Naive thymus-derived CD4-positive, alpha-beta T cell (primary cell): ENCODE data around the gene GPRASP1. TPM values are rescaled to one million over a fixed set of nuclear protein-coding genes. Genes with fewer than 3 reads are reported as not detected.
A peak's percentile ranks its signal among the peaks of the same experiment; 100 is the strongest.

Source experiments
- ATAC-seq: fragments of 150-1000 bp; cut with Tn5 transposase; 2 replicates; pipeline ENCODE4 v1.10.0; 2021; ENCODE audit warnings: mild to moderate bottlenecking, moderate library complexity
- CTCF ChIA-PET: fragments of 350-600 bp; sonication (Branson Sonifier 250); formaldehyde crosslinking; loops from one replicate; lab custom pipeline; 2021; ENCODE audit warnings: antibody characterized with exemption; lab: Charles Lee
- POLR2A ChIA-PET: fragments of 350-600 bp; sonication (Branson Sonifier 250); formaldehyde crosslinking; loops from one replicate; lab custom pipeline; 2021; ENCODE audit warnings: antibody characterized with exemption, inconsistent platforms; lab: Charles Lee
- DNase-seq, 9 donors: peaks; one replicate each; pipeline versions ENCODE4 v3.0.0 to v3.0.0-alpha.2; 2020 to 2022; ENCODE audit warnings: mixed read lengths in 1 of 9
- H3K27ac ChIP-seq: one replicate; pipeline ENCODE4 v1.7.0; 2013; ENCODE audit warnings: mild to moderate bottlenecking, low read depth, low read length, moderate library complexity
- H3K27me3 ChIP-seq, 2 donors: one replicate each; pipeline ENCODE4 v1.7.0; 2013; ENCODE audit warnings: low read length in 2 of 2, mild to moderate bottlenecking in 2 of 2, moderate library complexity in 2 of 2; ENCODE audit not compliant: control insufficient read depth in 2 of 2, insufficient read depth in 2 of 2
- H3K36me3 ChIP-seq, 3 experiments: 1 replicate in 2 of 3; 2 replicates in 1 of 3; pipeline ENCODE4 v1.7.0; 2013; ENCODE audit warnings: low read length in 3 of 3, mild to moderate bottlenecking in 3 of 3, moderate library complexity in 1 of 3; ENCODE audit not compliant: insufficient read depth in 3 of 3, control insufficient read depth in 2 of 3
- H3K4me1 ChIP-seq, 2 donors: one replicate each; pipeline ENCODE4 v1.7.0; 2013; ENCODE audit warnings: low read length in 2 of 2, mild to moderate bottlenecking in 2 of 2, moderate library complexity in 1 of 2; ENCODE audit not compliant: control insufficient read depth in 2 of 2, insufficient read depth in 2 of 2
- H3K4me3 ChIP-seq: 2 replicates; pipeline ENCODE4 v1.7.0; 2013; ENCODE audit warnings: mild to moderate bottlenecking, low read length
- H3K9me3 ChIP-seq, 3 experiments: 1 replicate in 2 of 3; 2 replicates in 1 of 3; pipeline ENCODE4 v1.7.0; 2013; ENCODE audit warnings: low read length in 3 of 3; ENCODE audit not compliant: control insufficient read depth in 2 of 3
- H3K27ac Mint-ChIP-seq, 9 donors: one replicate each; pipeline ENCODE4 v1.8.0; 2020 to 2022; ENCODE audit warnings: mixed read lengths in 9 of 9, mild to moderate bottlenecking in 8 of 9, moderate library complexity in 5 of 9, inconsistent platforms in 2 of 9
- H3K27me3 Mint-ChIP-seq, 5 donors: one replicate each; pipeline ENCODE4 v1.8.0; 2021 to 2022; ENCODE audit warnings: mixed read lengths in 5 of 5, mild to moderate bottlenecking in 1 of 5
- H3K36me3 Mint-ChIP-seq, 5 donors: one replicate each; pipeline ENCODE4 v1.8.0; 2020 to 2022; ENCODE audit warnings: mixed read lengths in 5 of 5, mild to moderate bottlenecking in 3 of 5, inconsistent platforms in 1 of 5
- H3K4me1 Mint-ChIP-seq, 7 donors: one replicate each; pipeline ENCODE4 v1.8.0; 2020 to 2022; ENCODE audit warnings: mixed read lengths in 7 of 7, mild to moderate bottlenecking in 3 of 7, inconsistent platforms in 1 of 7
- H3K4me3 Mint-ChIP-seq, 10 donors: one replicate each; pipeline ENCODE4 v1.8.0; 2020 to 2022; ENCODE audit warnings: mild to moderate bottlenecking in 10 of 10, mixed read lengths in 10 of 10, moderate library complexity in 6 of 10, inconsistent platforms in 2 of 10
- H3K9me3 Mint-ChIP-seq, 11 donors: one replicate each; pipeline ENCODE4 v1.8.0; 2020 to 2022; ENCODE audit warnings: mixed read lengths in 11 of 11, mild to moderate bottlenecking in 4 of 11, inconsistent platforms in 1 of 11, moderate library complexity in 1 of 11
- intact Hi-C, 2 donors: fragments of 100-400 bp; cut with micrococcal nuclease; formaldehyde crosslinking; loops; one replicate each; pipeline ENCODE4 v1.15.1; 2023
- polyA plus RNA-seq, 2 donors: library from polyadenylated mRNA; unstranded; fragments of 300-500 nt; fragmentation: Illumina TruSeq; gene quantifications; one replicate each; pipeline ENCODE4 v1.2.3, GENCODE V29; 2021
- total RNA-seq, 6 experiments: library from RNA in 5 of 6; stranded (reverse) in 5 of 6; gene quantifications; 1 replicate in 5 of 6; 2 replicates in 1 of 6; pipeline ENCODE4 v1.2.3 and lab custom pipeline; 2021 to 2026

Gene GPRASP1
- total and polyA plus RNA-seq, 7 experiments from 2014 or later = 0.77 to 76.7 (median 42.8) TPM

DNA sequence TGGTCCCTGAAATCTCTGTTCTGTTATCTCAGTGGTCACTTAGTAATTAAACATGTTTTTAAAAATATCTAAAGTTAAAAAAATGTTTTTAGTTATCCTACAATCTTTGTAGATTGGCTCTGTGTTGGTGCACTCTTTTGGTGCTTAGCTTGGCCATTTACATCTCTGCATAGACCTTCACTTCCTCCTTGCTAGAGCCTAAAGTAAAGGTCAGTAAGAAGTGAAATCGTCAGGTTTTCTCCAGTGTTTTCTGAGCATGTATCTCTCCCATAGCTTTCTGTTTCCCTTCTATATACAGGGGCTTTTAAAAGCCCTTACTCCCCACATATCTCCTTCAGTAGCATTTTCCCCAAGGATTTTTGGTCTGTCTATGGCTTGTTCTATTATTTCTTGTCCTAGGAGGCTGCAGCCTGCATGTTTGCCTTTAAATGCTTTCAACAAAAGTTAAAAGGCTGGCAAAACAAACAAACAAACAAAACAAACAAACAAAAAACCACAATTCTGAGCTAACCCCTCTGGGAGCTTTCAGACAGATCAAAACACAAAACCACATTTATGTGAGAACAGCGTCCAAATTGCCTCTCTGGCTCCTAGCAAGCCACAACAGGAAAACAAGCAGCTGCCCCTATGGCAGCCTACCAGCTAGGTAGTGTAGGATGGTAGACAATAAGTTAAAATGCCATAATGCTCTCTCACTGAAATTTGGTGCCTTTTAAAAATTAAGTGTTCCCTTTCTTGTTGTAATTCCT, 33.7 kb downstream of the GPRASP1 start:
- Mint-ChIP-seq H3K27ac (no peak overlapping the region), H3K27me3 (no peaks in the 10 kb centered on the region), H3K9me3 (peaks cover 0 to 49% (median 11%) of the 10 kb centered on the region in 11 donors), H3K4me1 (peaks cover 0 to 24% (median 7%) of the 10 kb centered on the region in 7 donors), H3K36me3 (peaks cover 5 to 53% (median 40%) of the 10 kb centered on the region in 5 donors), H3K4me3 (no peak overlapping the region)
- ATAC-seq (no peak), DNase-seq (no peak)
- no peaks in the 10 kb centered on the region for H3K27me3 ChIP-seq
- no peaks in the 10 kb centered on the region for H3K4me1 ChIP-seq
- POLR2A ChIA-PET = no interaction called here
- no peaks in the 10 kb centered on the region for H3K36me3 ChIP-seq
- H3K9me3 ChIP-seq = peaks cover 0 to 6% (median 0%) of the 10 kb centered on the region in 3 experiments
- H3K4me3 ChIP-seq = no peak overlapping the region
- intact Hi-C loops = no loop called here
- CTCF ChIA-PET = no interaction called here
- H3K27ac ChIP-seq = no peak overlapping the region

DNA sequence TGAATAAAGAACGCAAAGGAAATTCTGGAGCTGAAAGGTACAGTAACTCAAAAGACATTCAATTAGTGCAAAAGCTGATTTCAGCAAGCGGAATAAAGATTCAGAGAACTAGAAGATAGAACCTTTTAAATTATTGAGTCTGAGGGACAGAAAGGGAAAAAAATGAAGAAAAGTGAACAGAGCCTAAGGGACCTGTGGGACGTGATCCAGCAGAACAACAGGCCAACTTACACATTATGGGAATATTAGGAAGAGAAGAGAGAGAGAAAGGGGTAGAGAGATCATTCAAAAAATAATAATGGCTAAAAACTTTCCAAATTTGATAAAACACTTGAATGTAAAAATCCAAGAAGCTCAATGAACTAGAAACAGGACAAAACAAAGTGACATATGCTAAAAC, 43.5 kb downstream of the GPRASP1 start:
- ChIA-PET POLR2A (no interaction called here), CTCF (interaction anchor here (0.7 kb wide), 1 partner anchor 17 kb away, joined by 3 read pairs; no protein-coding TSS in a partner anchor)
- Histone ChIP-seq H3K4me1 (no peaks in the 10 kb centered on the region), H3K4me3 (no peak overlapping the region), H3K9me3 (no peaks in the 10 kb centered on the region), H3K27ac (no peak overlapping the region), H3K36me3 (no peaks in the 10 kb centered on the region), H3K27me3 (no peaks in the 10 kb centered on the region)
- peaks cover 0 to 11% (median 3%) of the 10 kb centered on the region in 11 donors for H3K9me3 Mint-ChIP-seq
- no peaks in the 10 kb centered on the region for H3K27me3 Mint-ChIP-seq
- no peak overlapping the region for H3K4me3 Mint-ChIP-seq
- H3K27ac Mint-ChIP-seq = peak overlapping the region in 1 of 9 donors; percentile 19
- DNase-seq (no peak), ATAC-seq (no peak)
- intact Hi-C loops = no loop called here
- H3K36me3 Mint-ChIP-seq = peaks cover 0 to 30% (median 13%) of the 10 kb centered on the region in 5 donors
- no peaks in the 10 kb centered on the region for H3K4me1 Mint-ChIP-seq

DNA sequence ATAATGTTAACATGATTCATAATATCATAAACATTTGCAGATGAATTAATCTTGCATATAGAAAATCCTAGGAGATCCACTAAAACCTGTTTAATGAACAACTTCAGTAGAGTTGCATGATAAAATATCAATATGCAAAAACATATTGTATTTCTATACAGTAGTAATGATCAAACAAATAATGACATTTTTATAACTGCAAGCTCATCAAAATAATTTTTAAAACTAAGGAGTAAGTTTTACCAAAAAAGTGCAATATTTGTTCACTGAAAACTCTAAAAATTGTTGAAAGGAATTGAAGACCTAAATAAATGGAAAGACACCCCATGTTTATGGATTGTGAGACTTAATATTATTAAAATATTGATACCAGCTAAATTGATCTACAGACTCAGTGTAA, 45.0 kb downstream of the GPRASP1 start:
- intact Hi-C loops = no loop called here
- Histone ChIP-seq H3K4me3 (no peak overlapping the region), H3K9me3 (no peaks in the 10 kb centered on the region), H3K27me3 (no peaks in the 10 kb centered on the region), H3K27ac (no peak overlapping the region), H3K4me1 (no peaks in the 10 kb centered on the region), H3K36me3 (no peaks in the 10 kb centered on the region)
- POLR2A ChIA-PET = no interaction called here
- peaks cover 0 to 6% (median 0%) of the 10 kb centered on the region in 11 donors for H3K9me3 Mint-ChIP-seq
- no peak for ATAC-seq
- H3K4me3 Mint-ChIP-seq = no peak overlapping the region
- peaks cover 0 to 24% (median 6%) of the 10 kb centered on the region in 5 donors for H3K36me3 Mint-ChIP-seq
- no peak for DNase-seq
- no peaks in the 10 kb centered on the region for H3K4me1 Mint-ChIP-seq
- CTCF ChIA-PET = no interaction called here
- H3K27me3 Mint-ChIP-seq = no peaks in the 10 kb centered on the region
- no peak overlapping the region for H3K27ac Mint-ChIP-seq

GRCh38 chrX:102697494-102697893, 46.2 kb downstream of the GPRASP1 start:
- CTCF ChIA-PET = no interaction called here
- Mint-ChIP-seq H3K4me3 (no peak overlapping the region), H3K27me3 (no peaks in the 10 kb centered on the region), H3K4me1 (no peaks in the 10 kb centered on the region), H3K27ac (no peak overlapping the region), H3K36me3 (peaks cover 0 to 20% (median 6%) of the 10 kb centered on the region in 5 donors), H3K9me3 (peaks cover 0 to 7% (median 0%) of the 10 kb centered on the region in 11 donors)
- no peak overlapping the region for H3K27ac ChIP-seq
- intact Hi-C loops = no loop called here
- ATAC-seq (no peak), DNase-seq (no peak)
- no peak overlapping the region for H3K4me3 ChIP-seq
- POLR2A ChIA-PET = no interaction called here
- H3K27me3 ChIP-seq = no peaks in the 10 kb centered on the region
- H3K4me1 ChIP-seq = no peaks in the 10 kb centered on the region
- H3K9me3 ChIP-seq = no peaks in the 10 kb centered on the region
- no peaks in the 10 kb centered on the region for H3K36me3 ChIP-seq

Other genes with a start within 250 kb of the GPRASP1 start
- not detected for gene NXF2B, start 211.5 kb upstream of the GPRASP1 start, total RNA-seq
- gene NXF2B, start 211.5 kb upstream of the GPRASP1 start, polyA plus RNA-seq = not detected
- not detected for gene TCP11X2, start 179.7 kb upstream of the GPRASP1 start, total RNA-seq
- gene TCP11X2, start 179.7 kb upstream of the GPRASP1 start, polyA plus RNA-seq = not detected
- gene TMSB15A, start 134.7 kb upstream of the GPRASP1 start, total RNA-seq = under 1 TPM in 1 of 5 experiments, not detected in 4; 0.46 TPM
- not detected for gene TMSB15A, start 134.7 kb upstream of the GPRASP1 start, polyA plus RNA-seq
- gene ARMCX5, start 52.0 kb upstream of the GPRASP1 start, total RNA-seq = 10 to 100 TPM in 3 of 5 experiments, 1 to 10 TPM in 2; 8.2 to 13.1 (median 12.3) TPM
- gene ARMCX5, start 52.0 kb upstream of the GPRASP1 start, polyA plus RNA-seq = 10 to 100 TPM; 13.0 to 14.6 TPM
- 1 to 10 TPM in 4 of 5 experiments, under 1 TPM in 1; 0.29 to 5.7 (median 2.1) TPM for gene GPRASP2, start 61.0 kb downstream of the GPRASP1 start, total RNA-seq
- 1 to 10 TPM; 4.4 to 9.3 TPM for gene GPRASP2, start 61.0 kb downstream of the GPRASP1 start, polyA plus RNA-seq
- 1 to 10 TPM; 1.5 to 3.5 (median 1.9) TPM for gene GPRASP3, start 69.3 kb downstream of the GPRASP1 start, total RNA-seq
- gene GPRASP3, start 69.3 kb downstream of the GPRASP1 start, polyA plus RNA-seq = 1 to 10 TPM in 1 of 2 donors, under 1 TPM in 1; 0.39 to 1.4 TPM